ENCODE measurements around the gene ATP1A4. TPM values are rescaled to one million over a fixed set of nuclear protein-coding genes. Genes with fewer than 3 reads are reported as not detected.

The ATP1A4 gene
- total and polyA plus RNA-seq, 2 of the 8 experiments (the other 6 are each of a cell fraction or from before 2014, with no cell fraction given): 0.48 to 0.61 TPM

- H3K56ac ChIP-seq (replicated peaks; ENCODE audit: insufficient read length, low read depth, low read length): no peak overlapping the region
- no peak overlapping the region for H2AFZ ChIP-seq (ENCODE audit: low read length)
- H3K36me3 ChIP-seq (ENCODE audit: control insufficient read depth in 2 of 4, insufficient read depth in 4 of 4, low read length in 3 of 4): peaks cover 9 to 47% (median 36%) of the 10 kb centered on the region in 4 experiments; a peak in 7 of 8 replicates
- no peak overlapping the region for H3K14ac ChIP-seq (ENCODE audit: insufficient read length)
- H3K4ac ChIP-seq (replicated peaks; ENCODE audit: insufficient read length, low read depth, low read length): no peak overlapping the region
- no peaks in the 10 kb centered on the region for H3K27me3 ChIP-seq (replicated peaks in 1 of 4; ENCODE audit: control insufficient read depth in 3 of 4, extremely low read depth in 1 of 4, insufficient read depth in 3 of 4, low read length in 3 of 4)
- no peak overlapping the region for H4K8ac ChIP-seq (ENCODE audit: extremely low read depth, insufficient read depth, low read length)
- no peak overlapping the region for H3K9ac ChIP-seq (replicated peaks in 1 of 4; ENCODE audit: extremely low read depth in 1 of 4, low read depth in 3 of 4, low read length in 3 of 4)
- DNase-seq (ENCODE audit: low read depth in 1 of 2, low spot score in 2 of 2) (no peak), FAIRE-seq (no peak)
- H4K91ac ChIP-seq (replicated peaks; ENCODE audit: insufficient read length, low read length): no peak overlapping the region
- no peak overlapping the region for H4K5ac ChIP-seq (ENCODE audit: insufficient read length, low read depth, low read length)
- no peak overlapping the region for H2BK12ac ChIP-seq (ENCODE audit: low read depth, low read length)
- H2BK120ac ChIP-seq (replicated peaks; ENCODE audit: low read depth, low read length): no peak overlapping the region
- no peak overlapping the region for H3K4me2 ChIP-seq (ENCODE audit: insufficient read depth in 1 of 2, low read depth in 2 of 2, low read length in 2 of 2)
- H3K4me3 ChIP-seq (ENCODE audit: extremely low read depth in 1 of 4, insufficient read depth in 2 of 4, low read depth in 3 of 4, low read length in 4 of 4): no peak overlapping the region
- no peak overlapping the region for H2AK5ac ChIP-seq (ENCODE audit: low read depth, low read length)
- no peak overlapping the region for H3K23ac ChIP-seq (ENCODE audit: insufficient read length)
- H2BK5ac ChIP-seq (ENCODE audit: low read depth, low read length): no peak overlapping the region
- H3K27ac ChIP-seq (ENCODE audit: low read depth, low read length): no peak overlapping the region
- no peaks in the 10 kb centered on the region for H3K79me2 ChIP-seq (ENCODE audit: control insufficient read depth in 1 of 2, insufficient read depth in 2 of 2, low read length in 2 of 2)
- no peak overlapping the region for H2BK15ac ChIP-seq (ENCODE audit: low read length)
- CTCF ChIA-PET (ENCODE audit: partially characterized antibody): interaction anchor here (0.7 to 18.1 kb wide), 18 partner anchors 11 to 234 kb away, joined by 3 to 256 read pairs (median 4); partner anchors contain the start of gene ATP1A2
- no peak overlapping the region for H3K18ac ChIP-seq (ENCODE audit: extremely low read depth, low read length)
- H3K4me1 ChIP-seq (replicated peaks in 1 of 4; ENCODE audit: control insufficient read depth in 3 of 4, insufficient read depth in 4 of 4, low read length in 3 of 4): peaks cover 0 to 6% (median 0%) of the 10 kb centered on the region in 4 experiments; a peak in 2 of 7 replicates
- H3K79me1 ChIP-seq (ENCODE audit: low read depth, low read length): peaks cover 3% of the 10 kb centered on the region; the same call in 1 of the 2 replicates
- POLR2A ChIA-PET (ENCODE audit: partially characterized antibody): interaction anchor here (0.7 to 1.8 kb wide), 6 partner anchors 8 to 88 kb away, joined by 3 to 11 read pairs (median 3); partner anchors contain the start of gene ATP1A2
- H4K20me1 ChIP-seq (replicated peaks in 1 of 2; ENCODE audit: control insufficient read depth in 1 of 2, insufficient read depth in 2 of 2, low read length in 2 of 2): peaks cover 0 to 1% of the 10 kb centered on the region in 2 experiments
- no peak overlapping the region for H2BK20ac ChIP-seq (ENCODE audit: low read length)
- H3K23me2 ChIP-seq (ENCODE audit: low read depth, low read length): no peaks in the 10 kb centered on the region
- no peaks in the 10 kb centered on the region for H3K9me3 ChIP-seq (ENCODE audit: insufficient read depth in 2 of 2, low read depth in 1 of 2, low read length in 1 of 2)
- no peak for TF ChIP-seq SP2 (IDR thresholded peaks at IDR 0.05; ENCODE audit: low read length)
- TF ChIP-seq SAP30 (IDR thresholded peaks at IDR 0.05; ENCODE audit: insufficient read depth, insufficient replicate concordance, low read length): no peak
- TF ChIP-seq SP4 (IDR thresholded peaks at IDR 0.05; ENCODE audit: low read length): no peak
- no peak for TF ChIP-seq RFX5 (IDR thresholded peaks at IDR 0.05; ENCODE audit: borderline replicate concordance, low read depth, low read length)
- TF ChIP-seq ATF3 (IDR thresholded peaks at IDR 0.05; ENCODE audit: insufficient read depth, low read depth, low read length): no peak
- no peak for TF ChIP-seq YY1 (IDR thresholded peaks at IDR 0.05; ENCODE audit: low read depth, low read length)
- TF ChIP-seq ASH2L (IDR thresholded peaks at IDR 0.05; ENCODE audit: low read length): no peak
- TF ChIP-seq JUND (IDR thresholded peaks at IDR 0.05; ENCODE audit: low read length): no peak
- TF ChIP-seq CTBP2 (IDR thresholded peaks at IDR 0.05; ENCODE audit: borderline replicate concordance, insufficient read depth, insufficient read length, low read length): no peak
- TF ChIP-seq TBP (IDR thresholded peaks at IDR 0.05; ENCODE audit: low read depth, low read length): no peak
- no peak for TF ChIP-seq KDM1A (IDR thresholded peaks at IDR 0.05; ENCODE audit: borderline replicate concordance, low read length)
- TF ChIP-seq GTF2F1 (IDR thresholded peaks at IDR 0.05; ENCODE audit: borderline replicate concordance, low read depth, low read length): no peak
- no peak for TF ChIP-seq CREB1 (IDR thresholded peaks at IDR 0.05)
- TF ChIP-seq HDAC6 (IDR thresholded peaks at IDR 0.05; ENCODE audit: low read depth, low read length): no peak
- no peak for TF ChIP-seq TAF1 (IDR thresholded peaks at IDR 0.05; ENCODE audit: low read depth, low read length)
- no peak for TF ChIP-seq RBBP5 (IDR thresholded peaks at IDR 0.05; ENCODE audit: borderline replicate concordance, low read depth, low read length)
Observed at GRCh38 chr1:160123726-160124125, 27.7 kb upstream of the ATP1A4 start.
